HEK293T (cell line): ENCODE measurements around the gene TVP23A.
"Not testable (repeated sequence)": the region's sequence is repeated elsewhere in the genome, so short reads cannot be mapped to it uniquely, and the experiment has no call there.

Experiments used
- CTCF ChIA-PET: fragments of 350-600 bp; formaldehyde crosslinking; extraction: SDS; loops from one replicate; lab custom pipeline; 2021; ENCODE audit warnings: antibody characterized with exemption, inconsistent platforms; lab: Yijun Ruan, JAX
- POLR2A ChIA-PET: fragments of 350-600 bp; formaldehyde crosslinking; extraction: SDS; loops from one replicate; lab custom pipeline; 2020; ENCODE audit warnings: antibody characterized with exemption, inconsistent platforms; lab: Yijun Ruan, JAX
- DNase-seq: peaks from one replicate; pipeline ENCODE4 v3.0.0; 2012; ENCODE audit warnings: mixed read lengths; ENCODE audit errors: extremely low spot score
- ARNT ChIP-seq: fragments of 450-650 bp; IDR thresholded peaks from 2 replicates; pipeline ENCODE4 v1.6.1; 2017; ENCODE audit warnings: mild to moderate bottlenecking
- BHLHE40 ChIP-seq: fragments of 450-650 bp; IDR thresholded peaks from 2 replicates; pipeline ENCODE4 v1.6.1; 2016; ENCODE audit warnings: mild to moderate bottlenecking, moderate library complexity, borderline replicate concordance
- CTBP1 ChIP-seq: fragments of 450-650 bp; IDR thresholded peaks from 2 replicates; pipeline ENCODE4 v1.6.1; 2016; ENCODE audit warnings: borderline replicate concordance
- ELF4 ChIP-seq: fragments of 450-650 bp; IDR thresholded peaks from 2 replicates; pipeline ENCODE4 v1.6.1; 2017; ENCODE audit warnings: antibody characterized with exemption
- FOXA1 ChIP-seq: fragments of 450-650 bp; IDR thresholded peaks from 2 replicates; pipeline ENCODE4 v1.6.1; 2016; ENCODE audit warnings: mild to moderate bottlenecking
- FOXK2 ChIP-seq: fragments of 450-650 bp; IDR thresholded peaks from 2 replicates; pipeline ENCODE4 v1.6.1; 2016; ENCODE audit warnings: mild to moderate bottlenecking
- FOXM1 ChIP-seq: fragments of 450-650 bp; IDR thresholded peaks from 2 replicates; pipeline ENCODE4 v1.6.1; 2017; ENCODE audit warnings: mild to moderate bottlenecking, borderline replicate concordance
- HDGF ChIP-seq: fragments of 450-650 bp; IDR thresholded peaks from 2 replicates; pipeline ENCODE4 v1.6.1; 2017; ENCODE audit warnings: antibody characterized with exemption, borderline replicate concordance
- L3MBTL2 ChIP-seq: fragments of 450-650 bp; conservative IDR thresholded peaks from 2 replicates; pipeline ENCODE4 v1.6.1; 2016; ENCODE audit warnings: mild to moderate bottlenecking
- LEF1 ChIP-seq: fragments of 450-650 bp; IDR thresholded peaks from 2 replicates; pipeline ENCODE4 v1.6.1; 2017; ENCODE audit warnings: mild to moderate bottlenecking, borderline replicate concordance
- NFRKB ChIP-seq: fragments of 450-650 bp; IDR thresholded peaks from 2 replicates; pipeline ENCODE4 v1.6.1; 2016; ENCODE audit warnings: mild to moderate bottlenecking, moderate library complexity
- SP1 ChIP-seq: fragments of 450-650 bp; IDR thresholded peaks from 2 replicates; pipeline ENCODE4 v1.6.1; 2017
- SUZ12 ChIP-seq: fragments of 450-650 bp; IDR thresholded peaks from 2 replicates; pipeline ENCODE4 v1.6.1; 2016; ENCODE audit warnings: mild to moderate bottlenecking
- TARDBP ChIP-seq: fragments of 450-650 bp; IDR thresholded peaks from 2 replicates; pipeline ENCODE4 v1.6.1; 2016
- ZNF384 ChIP-seq: fragments of 450-650 bp; IDR thresholded peaks from 2 replicates; pipeline ENCODE4 v1.6.1; 2016
- TF ChIP-seq, protein P1 (sequence below): fragments of 450-650 bp; IDR thresholded peaks from 2 replicates; pipeline ENCODE4 v1.6.1; 2016

TVP23A gene

DNA sequence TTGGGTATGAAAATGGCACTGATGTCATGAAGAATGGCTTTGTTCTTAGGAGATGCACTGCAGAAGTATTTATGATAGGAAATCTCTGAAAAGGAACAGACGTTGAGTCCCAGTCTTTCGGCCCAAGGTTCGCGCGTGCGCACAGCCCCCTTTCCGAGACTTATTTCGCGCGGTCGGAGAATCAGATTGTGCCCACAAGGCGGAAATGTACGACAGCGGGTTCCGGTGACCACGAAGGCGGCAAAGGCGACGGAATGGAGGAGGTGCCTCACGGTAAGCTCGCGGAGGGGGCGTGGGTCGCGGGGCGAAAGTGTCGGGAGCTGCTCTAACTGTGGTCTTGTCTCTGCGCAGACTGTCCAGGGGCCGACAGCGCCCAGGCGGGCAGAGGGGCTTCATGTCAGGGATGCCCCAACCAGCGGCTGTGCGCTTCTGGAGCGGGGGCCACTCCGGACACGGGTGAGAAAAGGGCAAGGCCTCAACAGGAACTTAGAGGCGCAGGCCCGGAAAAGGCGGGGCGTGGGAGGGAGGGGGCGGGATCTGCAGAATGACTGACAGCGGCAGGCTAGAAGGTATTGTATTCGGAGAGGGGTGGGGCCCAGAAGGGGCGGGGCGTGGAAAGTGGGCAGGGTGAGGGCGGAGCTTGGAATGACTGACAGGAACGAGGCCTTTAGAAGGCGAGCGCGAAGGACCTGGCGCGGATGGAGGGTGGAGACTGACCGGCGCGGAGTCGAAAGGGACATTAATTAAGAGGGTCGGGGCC, 74.8 kb downstream of the TVP23A start, which contains the start of gene NUBP1:
Gene NUBP1 (plus strand): TSS at position 233 of the 760 bp plus-strand sequence. CDS start 22 bp downstream, at position 255.
- POLR2A ChIA-PET: interaction anchor here (0.6 to 1.4 kb wide), 15 partner anchors 9 to 437 kb away, joined by 3 to 6 read pairs (median 4); partner anchors contain the start of genes DEXI and EMP2
- peak; percentile 96 for DNase-seq
- CTCF ChIA-PET: interaction anchor here (0.7 to 1.2 kb wide), 4 partner anchors 61 to 220 kb away, joined by 3 to 5 read pairs (median 4); no protein-coding TSS in a partner anchor
- TF ChIP-seq L3MBTL2 (peak; percentile 95), FOXA1 (no peak), TARDBP (0 out of 2 replicates have a peak, but pooled peaks have one; percentile 45), ELF4 (peak; percentile 75), NFRKB (no peak), ARNT (no peak), LEF1 (no peak), HDGF (no peak), SP1 (no peak)
- TF ChIP-seq, protein P1, sequence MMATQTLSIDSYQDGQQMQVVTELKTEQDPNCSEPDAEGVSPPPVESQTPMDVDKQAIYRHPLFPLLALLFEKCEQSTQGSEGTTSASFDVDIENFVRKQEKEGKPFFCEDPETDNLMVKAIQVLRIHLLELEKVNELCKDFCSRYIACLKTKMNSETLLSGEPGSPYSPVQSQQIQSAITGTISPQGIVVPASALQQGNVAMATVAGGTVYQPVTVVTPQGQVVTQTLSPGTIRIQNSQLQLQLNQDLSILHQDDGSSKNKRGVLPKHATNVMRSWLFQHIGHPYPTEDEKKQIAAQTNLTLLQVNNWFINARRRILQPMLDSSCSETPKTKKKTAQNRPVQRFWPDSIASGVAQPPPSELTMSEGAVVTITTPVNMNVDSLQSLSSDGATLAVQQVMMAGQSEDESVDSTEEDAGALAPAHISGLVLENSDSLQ: peak; percentile 98

DNA sequence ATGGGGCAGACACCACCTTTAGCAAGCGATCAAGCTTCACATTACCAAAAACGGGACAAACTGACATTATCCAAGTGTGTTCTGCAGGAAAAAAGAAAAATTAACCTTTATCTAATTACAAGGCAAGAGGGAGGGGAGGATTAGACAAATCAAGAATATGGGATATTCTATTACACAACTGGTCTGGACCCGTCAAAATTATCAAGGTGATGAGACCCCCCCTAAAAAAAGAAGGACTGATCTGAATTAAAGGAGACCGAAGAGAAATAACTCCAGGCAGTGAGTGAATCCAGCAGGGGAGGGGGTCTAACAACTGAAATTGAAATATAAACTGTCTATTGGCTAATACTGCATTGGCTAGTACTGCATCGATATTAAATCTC, 75.4 kb downstream of the TVP23A start:
- DNase-seq: no peak
- ChIA-PET POLR2A (interaction anchor here (1.0 to 1.4 kb wide), 4 partner anchors 135 to 437 kb away, joined by 3 to 4 read pairs (median 4); no protein-coding TSS in a partner anchor), CTCF (no interaction called here)
- TF ChIP-seq SUZ12: no peak
- TF ChIP-seq ZNF384: no peak
- TF ChIP-seq, protein P1: no peak
- no peak for TF ChIP-seq FOXM1
- no peak for TF ChIP-seq HDGF
- no peak for TF ChIP-seq ARNT
- no peak for TF ChIP-seq FOXK2
- TF ChIP-seq FOXA1: no peak
- TF ChIP-seq L3MBTL2: no peak
- no peak for TF ChIP-seq SP1
- no peak for TF ChIP-seq LEF1
- TF ChIP-seq ELF4: no peak
- TF ChIP-seq TARDBP: no peak
- TF ChIP-seq NFRKB: no peak
- TF ChIP-seq BHLHE40: no peak
- TF ChIP-seq CTBP1: no peak

DNA sequence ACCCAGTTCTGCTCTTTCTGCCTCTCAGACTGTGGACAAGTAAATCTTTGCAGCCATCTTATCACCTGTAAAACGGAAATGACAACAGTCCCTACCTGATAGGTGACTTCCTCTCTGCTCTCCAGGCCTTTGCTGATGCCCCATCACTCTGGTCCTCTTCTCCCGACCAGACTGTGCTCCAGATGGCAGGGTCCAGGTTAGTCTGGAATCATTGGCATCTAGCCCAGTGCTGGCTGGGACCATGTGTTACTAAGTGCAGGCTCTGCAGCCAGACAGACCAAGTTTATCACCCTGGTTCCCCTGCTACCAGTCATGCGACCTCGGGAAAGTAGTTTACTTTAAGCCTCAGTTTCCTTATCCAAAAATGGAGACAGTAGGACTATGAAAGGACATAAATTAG, 76.8 kb downstream of the TVP23A start:
- ChIA-PET POLR2A (no interaction called here), CTCF (no interaction called here)
- no peak for DNase-seq
- TF ChIP-seq L3MBTL2 (no peak), NFRKB (no peak), SP1 (no peak), TARDBP (no peak), FOXA1 (no peak)

DNA sequence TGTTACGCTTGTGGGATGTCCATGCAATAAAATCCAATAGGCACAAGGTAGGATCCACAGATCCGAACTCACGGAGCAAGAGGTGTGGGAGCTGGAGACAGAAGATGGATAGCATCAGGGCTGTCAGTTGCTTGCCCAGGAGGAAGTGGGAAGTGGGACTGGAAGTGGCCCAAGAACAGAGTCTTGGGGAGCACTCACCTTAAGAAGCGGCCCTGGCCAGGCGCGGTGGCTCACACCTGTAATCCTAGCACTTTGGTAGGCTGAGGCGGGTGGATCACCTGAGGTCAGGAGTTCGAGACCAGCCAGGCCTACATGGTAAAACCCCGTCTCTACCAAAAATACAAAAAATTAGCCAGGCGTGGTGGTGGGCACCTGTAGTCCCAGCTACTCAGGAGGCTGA, 77.3 kb downstream of the TVP23A start:
- POLR2A ChIA-PET: interaction anchor here (1.4 kb wide), 1 partner anchor 177 kb away, joined by 3 read pairs; no protein-coding TSS in a partner anchor
- DNase-seq, CTCF ChIA-PET: not testable (repeated sequence)

DNA sequence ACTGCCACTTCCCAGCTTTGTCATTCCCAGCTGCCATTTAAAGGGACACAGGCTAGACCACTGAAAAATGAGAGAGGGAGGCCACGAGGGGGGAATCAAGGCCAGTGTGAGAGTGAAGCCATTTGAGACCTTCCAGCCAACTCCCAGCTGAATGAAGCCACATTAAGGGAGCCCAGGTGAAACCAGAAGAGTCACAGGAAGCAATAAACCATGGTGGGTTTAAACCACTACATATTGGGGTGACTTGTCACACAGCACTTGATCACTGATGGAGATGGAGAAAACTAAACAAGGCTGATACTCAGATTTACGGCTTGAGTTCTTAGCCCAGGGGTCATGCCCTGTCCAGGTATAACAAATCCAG, 77.8 kb downstream of the TVP23A start:
- POLR2A ChIA-PET: interaction anchor here (1.4 kb wide), 1 partner anchor 178 kb away, joined by 3 read pairs; no protein-coding TSS in a partner anchor
- TF ChIP-seq ELF4 (no peak), BHLHE40 (no peak), ZNF384 (no peak)
- TF ChIP-seq, protein P1: no peak
- DNase-seq: no peak
- CTCF ChIA-PET: no interaction called here

DNA sequence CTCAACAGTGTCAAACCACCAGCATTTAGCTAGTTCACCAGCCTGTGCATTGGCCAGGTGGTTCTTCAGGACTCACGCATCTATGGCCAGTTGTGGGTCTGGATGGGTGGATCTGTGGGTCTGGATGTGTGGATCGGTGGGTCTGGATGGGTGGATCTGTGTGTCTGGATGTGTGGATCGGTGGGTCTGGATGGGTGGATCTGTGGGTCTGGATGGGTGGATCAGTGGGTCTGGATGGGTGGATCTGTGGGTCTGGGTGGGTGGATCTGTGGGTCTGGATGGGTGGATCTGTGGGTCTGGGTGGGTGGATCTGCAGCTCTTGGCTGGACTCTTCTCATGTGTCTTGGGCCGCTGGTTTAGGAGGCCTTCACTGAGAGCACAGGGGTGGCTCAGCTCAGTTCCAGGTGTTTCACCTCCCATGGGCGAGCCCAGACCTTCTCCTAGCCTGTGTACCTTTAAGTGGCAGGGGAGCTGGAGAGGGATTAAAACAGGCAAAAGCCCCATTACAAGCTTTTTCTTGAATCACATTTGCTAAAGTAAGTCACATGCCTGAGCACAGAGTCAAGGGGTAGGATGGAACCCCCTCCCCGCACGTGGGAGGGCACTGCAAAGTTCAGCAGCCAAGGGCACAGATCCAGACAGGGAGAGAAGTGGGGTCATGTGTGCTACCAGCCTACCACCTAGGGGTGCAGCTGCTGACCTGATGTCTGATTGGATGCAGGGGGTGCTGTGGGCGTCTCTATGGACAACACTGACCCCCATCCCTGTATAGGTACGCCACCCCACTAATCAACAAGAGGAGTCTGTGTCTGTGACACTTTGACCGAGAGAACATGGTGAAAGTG, 78.4 kb downstream of the TVP23A start:
- POLR2A ChIA-PET: interaction anchor here (1.4 kb wide), 1 partner anchor 178 kb away, joined by 3 read pairs; no protein-coding TSS in a partner anchor
- TF ChIP-seq ZNF384 (no peak), FOXM1 (no peak), NFRKB (no peak), SP1 (no peak), BHLHE40 (no peak), ARNT (no peak), FOXA1 (no peak), LEF1 (no peak), TARDBP (no peak), FOXK2 (no peak), SUZ12 (no peak), L3MBTL2 (no peak), HDGF (no peak), ELF4 (no peak), CTBP1 (no peak)
- TF ChIP-seq, protein P1: no peak
- no peak for DNase-seq
- CTCF ChIA-PET: no interaction called here
